HepG2 (cell line): Measurements from ENCODE around the gene MYL9. TPM values are rescaled to one million over a fixed set of nuclear protein-coding genes. Genes with fewer than 3 reads are reported as not detected.

Source experiments
- ATAC-seq: fragments of 200-7000 bp; cut with Tn5 transposase; 3 replicates; pipeline ENCODE4 v1.9.1; 2020; ENCODE audit warnings: mild to moderate bottlenecking, moderate library complexity
- BruUV-seq: library from RNA; stranded (reverse); fragments of 400-500 nt; replicated peaks from 2 replicates; lab custom pipeline; 2021; lab: Mats Ljungman, UMichigan
- CTCF ChIA-PET: fragments of 300-600 bp; formaldehyde crosslinking; extraction: SDS; loops from one replicate; lab custom pipeline; 2021; ENCODE audit warnings: low total read pairs, inconsistent platforms, low intra/inter-chr PET ratio; lab: Yijun Ruan, JAX
- POLR2A ChIA-PET: fragments of 350-600 bp; sonication (Branson Sonifier 250); formaldehyde crosslinking; loops from one replicate; lab custom pipeline; 2020; ENCODE audit warnings: antibody characterized with exemption, inconsistent platforms; lab: Yijun Ruan, JAX
- DNase-seq: peaks from one replicate; pipeline ENCODE4 v3.0.0-alpha.2; 2015; ENCODE audit warnings: low spot score
- FAIRE-seq: peaks from 3 replicates; lab custom pipeline; 2011; peaks lifted over from hg19 to GRCh38; lab: Jason Lieb, UNC
- H2AFZ ChIP-seq: one replicate; pipeline ENCODE4 v1.6.1; 2011; ENCODE audit warnings: low read length, inconsistent platforms
- H3K27ac ChIP-seq: fragments of 300-600 bp; 3 replicates; pipeline ENCODE4 v1.8.0; 2011; ENCODE audit warnings: mixed run types, mild to moderate bottlenecking, mixed read lengths, low read length, inconsistent platforms; ENCODE audit not compliant: insufficient read depth; ENCODE audit errors: extremely low read length
- H3K27me3 ChIP-seq, 2 experiments: fragments of 200-600 bp in 1 of 2; 2 replicates in 1 of 2; 3 replicates in 1 of 2; pipeline versions ENCODE4 v1.6.0 to v1.8.0; 2011; ENCODE audit warnings: low read length in 2 of 2, mild to moderate bottlenecking in 2 of 2, moderate library complexity in 2 of 2, inconsistent platforms in 1 of 2; ENCODE audit not compliant: insufficient read depth in 2 of 2, control insufficient read depth in 1 of 2
- H3K36me3 ChIP-seq, 2 experiments: fragments of 200-600 bp in 1 of 2; replicated peaks in 1 of 2; 2 replicates in 1 of 2; 3 replicates in 1 of 2; pipeline versions ENCODE4 v1.5.1 to v1.8.0; 2011; ENCODE audit warnings: low read length in 2 of 2, inconsistent platforms in 1 of 2; ENCODE audit not compliant: insufficient read depth in 2 of 2, control insufficient read depth in 1 of 2
- H3K4me1 ChIP-seq: 2 replicates; pipeline ENCODE4 v1.5.1; 2012; ENCODE audit warnings: low read length, inconsistent platforms; ENCODE audit not compliant: insufficient read depth
- H3K4me2 ChIP-seq: 2 replicates; pipeline ENCODE4 v1.6.0; 2011; ENCODE audit warnings: low read depth, low read length, inconsistent platforms
- H3K4me3 ChIP-seq, 3 experiments: fragments of 200-600 bp in 1 of 3; sonication (generic), shearing (Covaris generic) in 1 of 3; replicated peaks in 1 of 3; 2 replicates each; pipeline ENCODE4 v1.5.1; 2011 to 2016; ENCODE audit warnings: low read length in 3 of 3, inconsistent platforms in 2 of 3, low read depth in 2 of 3, mild to moderate bottlenecking in 2 of 3, control low read depth in 1 of 3, mixed read lengths in 1 of 3; ENCODE audit not compliant: insufficient read depth in 1 of 3
- H3K79me2 ChIP-seq: one replicate; pipeline ENCODE4 v1.6.1; 2011; ENCODE audit warnings: low read length, inconsistent platforms; ENCODE audit not compliant: insufficient read depth
- H3K9ac ChIP-seq: 2 replicates; pipeline ENCODE4 v1.6.0; 2011; ENCODE audit warnings: mild to moderate bottlenecking, low read depth, low read length, inconsistent platforms; ENCODE audit not compliant: insufficient read depth
- H3K9me3 ChIP-seq: 2 replicates; pipeline ENCODE4 v1.5.1; 2012; ENCODE audit warnings: mild to moderate bottlenecking, low read length
- H4K20me1 ChIP-seq: 2 replicates; pipeline ENCODE4 v1.6.0; 2011; ENCODE audit warnings: inconsistent platforms, mild to moderate bottlenecking, low read length, moderate library complexity; ENCODE audit not compliant: insufficient read depth
- ARID4A ChIP-seq: sonication (generic); formaldehyde crosslinking; IDR thresholded peaks from 2 replicates; pipeline ENCODE4 v1.5.0; 2020; ENCODE audit warnings: mild to moderate bottlenecking, missing genetic modification reagents, borderline replicate concordance
- RERE ChIP-seq: IDR thresholded peaks from 2 replicates; pipeline ENCODE4 v1.6.1; 2016; ENCODE audit warnings: low read depth, missing genetic modification reagents, missing compliant biosample characterization
- XBP1 ChIP-seq: sonication (generic); formaldehyde crosslinking; IDR thresholded peaks from 2 replicates; pipeline ENCODE4 v1.5.0; 2020; ENCODE audit warnings: missing genetic modification reagents
- ZFP90 ChIP-seq: sonication (generic); formaldehyde crosslinking; IDR thresholded peaks from 2 replicates; pipeline ENCODE4 v1.8.0; 2022; ENCODE audit warnings: missing genetic modification reagents, mild to moderate bottlenecking, inconsistent platforms, borderline replicate concordance
- ZNF333 ChIP-seq: sonication (generic); formaldehyde crosslinking; IDR thresholded peaks from 2 replicates; pipeline ENCODE4 v1.4.0; 2020; ENCODE audit warnings: mild to moderate bottlenecking, missing genetic modification reagents, borderline replicate concordance
- ZNF549 ChIP-seq: sonication (generic); formaldehyde crosslinking; IDR thresholded peaks from 2 replicates; pipeline ENCODE4 v1.5.0; 2020; ENCODE audit warnings: missing genetic modification reagents
- WGBS: methylation state at CpG from one replicate; pipeline ENCODE4 v1.1.6; 2017; ENCODE audit warnings: low lambda C conversion rate; 5-methylcytosine and 5-hydroxymethylcytosine counted together
- in situ Hi-C: cut with HindIII; loops from 2 replicates; pipeline ENCODE4 v1.10.0; 2017; ENCODE audit warnings: low pct_unique_long_range_greater_than_20kb; ENCODE audit not compliant: extremely low pct_ligation_motif_present
- intact Hi-C: fragments of 100-400 bp; cut with micrococcal nuclease; formaldehyde crosslinking; loops from one replicate; pipeline ENCODE4 v1.10.0; 2022; ENCODE audit not compliant: unreplicated experiment
- polyA plus RNA-seq, 8 experiments: library from polyadenylated mRNA; depleted of rRNA in 3 of 8; stranded (reverse) in 7 of 8; unstranded in 1 of 8; fragments of >200 nt; fragmentation: Illumina TruSeq in 4 of 8; extraction: Trizol in 4 of 8; gene quantifications; 2 replicates each; pipeline versions ENCODE4 v1.2.1 to v1.2.3, GENCODE V29; 2011 to 2016; ENCODE audit warnings: low read depth in 4 of 8, missing spikeins in 1 of 8, mixed read lengths in 1 of 8; ENCODE audit not compliant: insufficient read depth in 1 of 8
- total RNA-seq, 5 experiments: library from RNA; depleted of rRNA; stranded (reverse); fragments of >200 nt; fragmentation: Illumina TruSeq; extraction: Trizol; gene quantifications; 2 replicates each; pipeline ENCODE4 v1.2.3, GENCODE V29; 2016; ENCODE audit warnings: low read depth in 1 of 5

Gene MYL9
- total and polyA plus RNA-seq, 2 of the 13 experiments (the other 11 are each of a cell fraction or from before 2014, with no cell fraction given), result 0.87 to 2.2 TPM

GRCh38 chr20:36565520-36565919, 24.2 kb downstream of the MYL9 start:
- BruUV-seq, result no TSS peak
- Histone ChIP-seq H4K20me1 (no peaks in the 10 kb centered on the region), H3K4me3 (no peak overlapping the region), H3K27me3 (no peaks in the 10 kb centered on the region), H2AFZ (no peak overlapping the region), H3K4me2 (no peak overlapping the region), H3K9ac (no peak overlapping the region)
- WGBS, result over 99% methylated on average over 3 of the region's 3 CpGs
- no peak for ATAC-seq
- in situ Hi-C loops, result no loop called here
- DNase-seq, result no peak
- TF ChIP-seq ZFP90 (CRISPR knock-in tag) (peak; percentile 99), ZNF549 (CRISPR knock-in tag) (no peak)
- TF ChIP-seq, all 625 proteins: peak for 1
- no peak for FAIRE-seq
- POLR2A ChIA-PET, result no interaction called here
- intact Hi-C loops, result no loop called here
- CTCF ChIA-PET, result no interaction called here
- H3K79me2 ChIP-seq, result no peaks in the 10 kb centered on the region
- H3K4me1 ChIP-seq, result peaks cover 14% of the 10 kb centered on the region
- no peak overlapping the region for H3K27ac ChIP-seq
- H3K36me3 ChIP-seq, result peaks cover 0 to 1% of the 10 kb centered on the region in 2 experiments; a peak in 1 of 5 replicates
- H3K9me3 ChIP-seq, result no peaks in the 10 kb centered on the region; the same call in 1 of the 2 replicates

GRCh38 chr20:36569847-36570429, 28.6 kb downstream of the MYL9 start:
- ATAC-seq, result no peak
- DNase-seq, result no peak
- Histone ChIP-seq H3K27ac (no peak overlapping the region), H3K4me1 (peaks cover 13% of the 10 kb centered on the region), H3K4me2 (no peak overlapping the region), H3K36me3 (no peaks in the 10 kb centered on the region), H3K9ac (no peak overlapping the region), H3K27me3 (no peaks in the 10 kb centered on the region; a peak in 1 of 5 replicates), H2AFZ (no peak overlapping the region), H3K4me3 (no peak overlapping the region), H3K9me3 (no peaks in the 10 kb centered on the region; the same call in 1 of the 2 replicates), H3K79me2 (peaks cover 12% of the 10 kb centered on the region), H4K20me1 (no peaks in the 10 kb centered on the region)
- 96% methylated on average over 7 of the region's 7 CpGs for WGBS
- no TSS peak for BruUV-seq
- in situ Hi-C loops, result no loop called here
- ChIA-PET POLR2A (no interaction called here), CTCF (no interaction called here)
- intact Hi-C loops, result loop anchor here (10.0 kb wide), 1 partner anchor 105 kb away; no protein-coding TSS in a partner anchor
- no peak for FAIRE-seq
- no peak for TF ChIP-seq ZNF333
- TF ChIP-seq XBP1 (CRISPR knock-in tag), result no peak
- TF ChIP-seq RERE, result no peak
- peak; percentile 11; the same call in 1 of the 2 replicates for TF ChIP-seq ARID4A (CRISPR knock-in tag)
